Right forelimb (tissue), 1 donor: ENCODE results near the gene HSPA1A.
"Not testable (repeated sequence)": the region's sequence is repeated elsewhere in the genome, so short reads cannot be mapped to it uniquely, and the experiment has no call there.

Experiments used
- DNase-seq: peaks from one replicate; pipeline ENCODE4 v3.0.0-alpha.2; 2018

HSPA1A gene

GRCh38 chr6:31836474-31837368, 21.4 kb downstream of the HSPA1A start:
- no peak for DNase-seq

DNA sequence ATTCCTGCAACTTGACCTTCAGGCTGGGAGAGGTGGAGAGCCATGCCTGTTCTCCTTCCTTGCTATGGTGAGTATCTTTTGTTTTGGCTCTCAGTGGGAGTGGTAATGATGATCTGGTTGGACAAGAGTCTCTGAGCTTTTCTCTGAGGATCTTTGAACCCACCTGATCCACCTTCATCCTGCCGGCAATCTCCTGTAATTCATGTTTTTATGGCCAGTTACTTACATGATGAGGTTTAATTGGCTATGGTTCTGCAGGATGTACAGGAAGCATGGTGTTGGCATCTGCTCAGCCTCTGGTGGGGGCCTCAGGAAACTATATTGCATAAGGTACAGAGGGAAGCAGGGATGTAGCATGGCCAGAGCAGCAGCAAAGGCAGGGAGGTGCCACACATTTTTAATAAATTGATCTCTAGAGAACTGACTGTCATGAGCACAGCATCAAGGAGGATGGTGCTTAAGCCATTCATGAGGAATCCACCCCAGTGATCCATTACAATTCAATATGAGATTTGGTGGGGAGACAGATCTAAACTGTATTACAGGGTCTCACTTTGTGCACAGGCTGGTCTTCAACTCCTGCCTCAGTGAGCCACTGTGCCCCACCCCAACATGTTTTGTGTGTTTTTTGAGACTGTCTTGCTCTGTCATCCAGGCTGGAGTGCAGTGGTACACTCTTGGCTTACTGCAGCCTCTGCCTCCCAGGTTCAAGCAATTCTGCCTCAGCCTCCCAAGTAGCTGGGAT, 22.2 kb downstream of the HSPA1A start:
- no peak for DNase-seq

DNA sequence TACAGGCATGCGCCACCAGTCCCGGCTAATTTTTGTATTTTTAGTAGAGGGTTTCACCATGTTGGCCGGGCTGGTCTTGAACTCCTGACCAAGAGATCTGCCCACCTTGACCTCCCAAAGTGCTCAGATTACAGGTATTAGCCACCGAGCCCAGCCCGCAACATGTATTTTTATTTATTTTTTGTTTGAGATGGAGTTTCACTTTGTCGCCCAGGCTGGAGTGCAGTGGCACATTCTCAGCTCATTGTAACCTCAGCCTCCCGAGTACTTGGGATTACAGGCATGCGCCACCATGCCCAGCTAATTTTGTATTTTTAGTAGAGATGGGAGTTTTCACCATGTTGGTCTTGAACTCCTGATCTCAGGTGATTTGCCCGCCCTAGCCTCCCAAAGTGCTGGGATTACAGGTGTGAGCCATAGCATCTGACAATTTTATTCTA, 22.8 kb downstream of the HSPA1A start:
- not testable (repeated sequence) for DNase-seq

DNA sequence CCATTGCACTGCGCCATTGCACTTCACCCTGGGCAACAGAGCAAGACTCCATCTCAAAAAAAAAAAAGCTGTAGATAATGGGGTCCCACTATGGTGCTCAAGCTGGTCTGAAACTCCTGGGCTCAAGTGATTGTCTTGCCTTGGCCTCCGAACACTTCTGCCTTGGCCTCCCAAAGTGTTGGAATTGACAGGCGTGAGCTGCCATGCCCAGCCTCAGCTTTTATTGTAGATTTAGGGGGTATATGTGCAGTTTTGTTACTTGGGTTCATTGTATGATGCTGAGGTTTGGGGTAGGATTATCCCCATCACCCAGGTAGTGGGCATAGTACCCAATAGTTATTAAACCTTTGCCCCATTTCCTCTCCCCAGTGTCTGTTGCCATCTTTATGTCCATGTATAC, 23.6 kb downstream of the HSPA1A start:
- DNase-seq: no peak

DNA sequence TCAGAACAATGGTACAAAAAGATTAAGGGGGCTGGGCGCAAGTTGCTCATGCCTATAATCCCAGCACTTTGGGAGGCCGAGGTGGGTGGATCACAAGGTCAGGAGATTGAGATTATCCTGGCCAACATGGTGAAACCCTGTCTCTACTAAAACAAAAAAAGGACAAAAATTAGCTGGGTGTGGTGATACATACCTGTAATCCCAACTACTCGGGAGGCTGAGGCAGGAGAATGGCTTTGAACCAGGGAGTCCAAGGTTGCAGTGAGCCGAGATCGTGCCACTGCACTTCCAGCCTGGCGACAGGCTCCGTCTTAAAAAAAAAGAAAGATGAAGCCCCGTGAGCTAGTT, 24.4 kb downstream of the HSPA1A start:
- DNase-seq: not testable (repeated sequence)

GRCh38 chr6:31842053-31842452, 26.7 kb downstream of the HSPA1A start:
- no peak for DNase-seq

- no peak for DNase-seq
These were observed 29.2 kb downstream of the HSPA1A start for GRCh38 chr6:31844507-31844906.

GRCh38 chr6:31847276-31847978, 32.1 kb downstream of the HSPA1A start:
- DNase-seq: no peak

GRCh38 chr6:31850765-31851484, 35.6 kb downstream of the HSPA1A start:
- no peak for DNase-seq

GRCh38 chr6:31851485-31851832, 36.1 kb downstream of the HSPA1A start:
- no peak for DNase-seq

- not testable (repeated sequence) for DNase-seq
These were observed 36.8 kb downstream of the HSPA1A start for GRCh38 chr6:31851980-31852718.

DNA sequence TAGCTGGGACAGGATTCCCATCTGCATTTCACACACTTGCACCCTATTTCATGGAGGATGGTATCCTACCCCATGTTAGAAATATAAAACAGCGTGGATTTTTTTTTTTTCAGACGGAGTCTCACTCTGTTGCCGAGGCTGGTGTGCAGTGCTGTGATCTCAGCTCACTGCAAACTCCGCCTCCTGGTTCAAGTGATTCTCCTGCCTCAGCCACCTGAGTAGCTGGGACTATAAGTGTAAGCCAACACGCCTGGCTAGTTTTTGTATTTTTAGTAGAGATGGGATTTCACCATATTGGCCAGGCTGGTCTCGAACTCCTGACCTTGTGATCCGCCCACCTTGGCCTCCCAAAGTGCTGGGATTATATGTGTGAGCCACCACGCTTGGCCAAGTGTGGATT, 42.4 kb downstream of the HSPA1A start:
- DNase-seq: not testable (repeated sequence)

DNA sequence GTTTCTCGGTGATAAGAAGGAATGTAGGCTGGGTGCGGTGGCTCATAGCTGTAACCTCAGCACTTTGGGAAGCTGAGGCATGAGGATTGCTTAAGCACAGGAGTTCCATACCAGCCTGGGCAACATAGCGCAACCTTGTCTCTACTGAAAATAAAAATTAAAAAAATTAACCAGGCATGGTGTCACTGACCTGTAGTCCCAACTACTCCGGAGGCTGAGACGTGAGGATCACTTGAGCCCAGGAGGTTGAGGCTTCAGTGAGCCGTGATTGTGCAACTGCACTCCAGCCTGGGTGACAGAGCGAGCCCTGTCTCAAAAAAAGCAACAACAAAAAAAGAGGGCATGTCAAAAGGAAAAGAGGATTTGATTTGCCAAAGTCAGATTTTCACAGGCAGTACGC, 43.4 kb downstream of the HSPA1A start:
- DNase-seq: no peak

GRCh38 chr6:31859923-31860322, 44.6 kb downstream of the HSPA1A start:
- no peak for DNase-seq

- DNase-seq: no peak
These were observed 45.0 kb downstream of the HSPA1A start for GRCh38 chr6:31860349-31860748.

GRCh38 chr6:31861150-31861549, 45.8 kb downstream of the HSPA1A start:
- DNase-seq: no peak

GRCh38 chr6:31861919-31862343, 46.6 kb downstream of the HSPA1A start:
- DNase-seq: no peak

DNA sequence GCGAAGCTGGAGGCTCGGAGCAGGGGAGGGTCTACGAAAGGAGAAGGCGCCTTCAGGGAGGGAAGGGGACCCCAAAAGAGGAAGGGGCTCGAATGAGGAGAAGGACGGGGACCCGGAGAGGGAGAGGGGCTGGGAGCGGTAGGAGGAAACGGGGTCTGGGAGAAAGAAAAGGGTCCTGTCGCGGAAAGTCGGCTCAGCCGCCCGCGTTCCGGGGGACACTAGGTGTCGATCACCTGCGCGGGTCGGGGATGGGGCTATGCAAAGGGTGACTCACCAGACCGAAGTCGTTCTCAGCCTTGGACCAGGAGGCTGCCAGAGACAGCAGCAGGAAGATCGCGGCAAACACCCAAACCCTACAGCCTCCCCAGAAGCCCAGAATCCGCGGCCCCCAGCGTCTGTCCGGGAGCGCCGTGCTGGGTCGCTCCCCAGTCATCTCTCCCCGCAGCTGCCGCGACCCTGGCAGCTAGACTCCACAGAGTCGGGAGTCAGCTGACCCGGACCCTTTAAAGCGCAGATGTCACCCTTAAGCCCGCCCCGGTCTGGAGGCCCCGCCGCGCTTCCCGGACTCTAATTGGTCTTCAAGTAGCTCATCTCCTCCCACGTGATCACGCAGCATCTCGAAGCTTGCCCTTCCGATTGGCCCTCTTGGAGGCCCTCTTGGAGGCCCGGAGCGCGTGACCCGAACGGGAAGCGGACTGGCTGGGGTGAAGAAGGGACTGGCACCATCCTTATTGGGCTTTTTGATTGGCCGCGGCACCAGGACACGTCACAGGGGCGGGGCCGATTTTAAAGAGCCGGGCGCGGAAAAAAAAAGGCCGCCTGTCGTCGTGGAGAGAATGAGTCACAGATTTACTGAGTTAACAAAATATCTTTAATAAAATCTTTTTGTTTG, 47.2 kb downstream of the HSPA1A start, which contains the start of gene NEU1:
Gene NEU1, minus strand, starts transcription at position 478 of the 892 bp plus-strand sequence. Its CDS starts 45 bp downstream, at position 433.
- peak; percentile 98 for DNase-seq

DNA sequence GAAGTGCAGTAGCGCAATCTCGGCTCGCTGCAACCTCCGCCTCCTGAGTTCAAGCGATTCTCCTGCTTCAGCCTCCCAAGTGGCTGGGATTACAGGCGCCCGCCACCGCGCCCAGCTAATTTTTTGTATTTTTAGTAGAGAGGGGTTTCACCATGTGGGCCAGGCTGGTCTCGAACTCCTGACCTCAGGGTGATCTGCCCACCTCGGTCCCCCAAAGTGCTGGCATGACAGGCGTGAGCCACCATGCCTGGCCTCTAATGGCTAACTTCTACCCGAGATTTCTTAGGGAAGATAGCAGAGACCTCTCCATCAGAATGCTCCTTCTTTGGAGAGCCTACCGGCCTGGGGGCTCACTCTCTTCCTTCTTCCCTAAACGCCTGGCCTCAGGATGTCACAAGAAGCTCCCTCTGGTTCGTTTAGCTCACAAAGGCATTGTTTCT, 48.8 kb downstream of the HSPA1A start:
- DNase-seq: not testable (repeated sequence)

GRCh38 chr6:31864818-31865204, 49.5 kb downstream of the HSPA1A start:
- no peak for DNase-seq
